Right renal cortex interstitium (tissue), 3 donors: ENCODE measurements around the gene C2orf81. TPM values are rescaled to one million over a fixed set of nuclear protein-coding genes. Genes with fewer than 3 reads are reported as not detected.

Experiments used
- DNase-seq, 3 donors: peaks; one replicate each; pipeline ENCODE4 v3.0.0-alpha.2; 2013; ENCODE audit warnings: low read depth in 3 of 3, low spot score in 2 of 3
- polyA plus RNA-seq, 3 donors: library from polyadenylated mRNA; unstranded; fragments of 120-200 nt; gene quantifications; one replicate each; pipeline ENCODE4 v1.2.1, GENCODE V29; 2013; ENCODE audit not compliant: insufficient read length in 3 of 3

C2orf81 gene
- polyA plus RNA-seq, 3 donors, result 4.4 to 6.6 (median 5.7) TPM

GRCh38 chr2:74366036-74366435 is 55.4 kb downstream of the C2orf81 start:
- no peak for DNase-seq

DNA sequence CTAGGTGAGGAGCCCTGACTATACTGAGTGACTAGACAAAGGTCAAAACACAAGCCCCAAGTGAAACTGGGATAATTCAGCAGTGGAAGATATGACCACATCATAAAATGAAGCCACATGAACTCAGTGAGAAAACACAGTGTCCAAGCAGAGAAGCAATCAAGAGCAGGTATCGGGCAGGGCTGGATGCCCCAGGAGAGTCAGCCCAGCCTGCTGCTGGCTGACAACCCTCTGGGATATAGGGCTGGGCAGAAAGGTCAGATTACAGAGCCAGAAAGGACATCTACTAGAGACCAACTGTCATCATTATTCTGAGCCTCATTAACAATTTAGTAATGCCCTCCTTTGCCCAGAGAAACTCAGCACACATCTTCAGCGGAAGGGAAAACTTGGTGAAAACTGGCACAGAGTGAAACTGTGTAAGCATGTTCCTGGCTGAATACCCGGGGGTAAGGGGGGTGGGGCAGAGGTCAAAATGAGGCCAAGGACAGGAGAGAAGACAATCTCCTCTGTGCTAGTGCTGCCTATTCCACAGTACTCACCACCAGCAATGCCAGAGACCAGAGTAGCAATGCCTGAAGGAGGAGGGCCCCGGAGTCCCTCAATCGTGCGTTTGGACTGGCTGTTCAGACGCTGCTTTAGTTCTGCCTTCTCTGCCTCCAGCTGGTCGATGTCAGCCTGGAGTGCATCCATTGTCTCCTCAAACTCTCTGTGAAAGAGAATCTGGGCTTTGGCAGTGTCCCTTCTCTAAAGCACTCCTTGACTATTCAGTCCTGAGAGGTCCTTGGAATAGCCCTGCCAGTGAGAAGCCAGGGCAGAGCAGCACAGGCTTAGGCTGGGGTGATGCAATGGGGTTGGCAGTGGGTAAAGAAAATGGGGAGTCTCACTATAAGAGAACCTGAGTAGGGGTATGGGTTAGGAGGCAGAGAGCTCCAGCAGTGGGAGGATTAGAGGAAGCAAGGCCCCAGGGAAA is 56.6 kb downstream of the C2orf81 start:
- no peak for DNase-seq

Other genes with a start within 250 kb of the C2orf81 start
- gene MOB1A, start 242.7 kb downstream of the C2orf81 start, polyA plus RNA-seq, result 10 to 100 TPM; 96.4 to 99.9 (median 98.6) TPM
- gene MTHFD2, start 223.0 kb downstream of the C2orf81 start, polyA plus RNA-seq, result 10 to 100 TPM; 26.9 to 31.0 (median 29.8) TPM
- gene SLC4A5, start 78.2 kb downstream of the C2orf81 start, polyA plus RNA-seq, result 1 to 10 TPM; 1.4 to 2.2 (median 2.2) TPM
- 100 to 1,000 TPM; 137 to 143 (median 140) TPM for gene DCTN1, start 41.3 kb downstream of the C2orf81 start, polyA plus RNA-seq
- 10 to 100 TPM; 35.9 to 40.2 (median 36.5) TPM for gene WDR54, start 111 bp upstream of the C2orf81 start, polyA plus RNA-seq
- gene RTKN, start 20.3 kb upstream of the C2orf81 start, polyA plus RNA-seq, result 10 to 100 TPM; 55.3 to 59.0 (median 55.9) TPM
- 10 to 100 TPM; 14.6 to 29.6 (median 24.2) TPM for gene INO80B, start 33.5 kb upstream of the C2orf81 start, polyA plus RNA-seq
- gene WBP1, start 36.8 kb upstream of the C2orf81 start, polyA plus RNA-seq, result 100 to 1,000 TPM in 1 of 3 donors, 10 to 100 TPM in 2; 90.1 to 101 (median 96.6) TPM
- gene MOGS, start 43.8 kb upstream of the C2orf81 start, polyA plus RNA-seq, result 10 to 100 TPM; 43.6 to 56.1 (median 47.2) TPM
- 10 to 100 TPM; 37.1 to 43.6 (median 38.9) TPM for gene MRPL53, start 51.1 kb upstream of the C2orf81 start, polyA plus RNA-seq
- 10 to 100 TPM in 2 of 3 donors, 1 to 10 TPM in 1; 7.7 to 10.6 (median 10.1) TPM for gene CCDC142, start 61.4 kb upstream of the C2orf81 start, polyA plus RNA-seq
- gene TTC31, start 61.5 kb upstream of the C2orf81 start, polyA plus RNA-seq, result 10 to 100 TPM; 24.4 to 26.6 (median 24.9) TPM
- 1 to 10 TPM; 1.4 to 3.5 (median 1.7) TPM for gene LBX2, start 78.0 kb upstream of the C2orf81 start, polyA plus RNA-seq
- 10 to 100 TPM; 27.6 to 27.8 (median 27.6) TPM for gene PCGF1, start 86.1 kb upstream of the C2orf81 start, polyA plus RNA-seq
- gene TLX2, start 92.8 kb upstream of the C2orf81 start, polyA plus RNA-seq, result under 1 TPM in 1 of 3 donors, not detected in 2; 0.06 TPM
- gene DQX1, start 104.6 kb upstream of the C2orf81 start, polyA plus RNA-seq, result under 1 TPM; 0.08 to 0.18 (median 0.12) TPM
- gene AUP1, start 108.1 kb upstream of the C2orf81 start, polyA plus RNA-seq, result 10 to 100 TPM; 92.5 to 99.8 (median 97.0) TPM
- gene HTRA2, start 108.3 kb upstream of the C2orf81 start, polyA plus RNA-seq, result 10 to 100 TPM; 32.3 to 35.8 (median 33.1) TPM
- gene LOXL3, start 132.3 kb upstream of the C2orf81 start, polyA plus RNA-seq, result 1 to 10 TPM; 9.2 to 9.9 (median 9.8) TPM
- gene DOK1, start 133.1 kb upstream of the C2orf81 start, polyA plus RNA-seq, result 1 to 10 TPM; 8.0 to 9.8 (median 8.6) TPM
- under 1 TPM; 0.57 to 0.72 (median 0.71) TPM for gene M1AP, start 226.7 kb upstream of the C2orf81 start, polyA plus RNA-seq
- gene SEMA4F, start 232.6 kb upstream of the C2orf81 start, polyA plus RNA-seq, result 1 to 10 TPM; 5.7 to 6.5 (median 5.8) TPM